GM21390 (cell line): Measurements from ENCODE around the gene CDC25A.

Experiments used
- ATAC-seq: cut with Tn5 transposase; IDR thresholded peaks from one replicate; pipeline ENCODE4 v1.9.1; 2021; ENCODE audit not compliant: unreplicated experiment

CDC25A gene

DNA sequence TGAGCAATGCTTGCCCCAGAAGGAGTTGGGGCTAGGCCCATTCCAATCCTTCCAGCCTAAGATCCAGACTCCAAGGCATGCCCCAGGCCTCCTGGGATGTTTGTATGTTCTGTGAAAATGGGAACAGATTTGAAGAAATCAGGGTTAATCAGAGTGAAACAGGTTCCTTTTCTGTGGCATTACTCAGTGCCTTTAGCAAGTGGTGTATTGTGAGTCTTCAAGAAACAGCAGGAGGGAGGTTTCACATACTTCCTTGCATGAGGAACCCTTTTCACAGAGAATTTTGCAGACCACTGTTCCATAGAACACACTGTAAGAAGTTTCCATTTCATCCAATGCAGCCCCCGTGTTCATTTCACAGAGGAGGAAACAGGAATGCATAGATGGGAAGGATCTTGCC is 8.4 kb upstream of the CDC25A start:
- ATAC-seq: no peak

DNA sequence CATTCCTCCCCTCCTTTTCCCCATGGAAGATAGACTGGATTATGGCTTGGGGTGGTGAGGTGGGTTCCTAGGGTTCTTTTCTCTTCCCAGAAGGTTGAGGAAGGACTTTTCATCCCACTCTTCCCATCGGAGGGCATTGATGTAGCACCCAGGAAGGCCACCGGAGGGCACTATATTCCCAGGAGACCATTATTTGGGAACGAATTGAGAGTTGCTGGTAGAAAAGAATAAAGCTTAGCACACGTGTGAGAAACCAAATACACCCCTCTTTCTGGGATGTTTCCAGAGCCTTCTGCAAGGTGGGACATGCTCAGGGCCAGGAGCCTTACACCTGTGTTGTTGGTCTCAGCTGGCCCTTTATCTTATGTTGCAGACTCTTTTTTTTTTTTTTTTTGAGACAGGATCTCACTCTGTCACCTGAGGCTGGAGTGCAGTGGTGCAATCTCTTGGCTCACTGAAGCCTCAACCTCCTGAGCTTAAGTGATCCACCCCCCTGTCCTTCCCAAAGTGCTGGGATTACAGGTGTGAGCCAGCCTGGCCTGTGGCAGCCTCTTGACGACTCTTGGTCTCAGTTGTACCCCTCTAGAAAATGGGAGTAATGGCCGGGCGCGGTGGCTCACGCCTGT is 6.3 kb upstream of the CDC25A start:
- no peak for ATAC-seq

DNA sequence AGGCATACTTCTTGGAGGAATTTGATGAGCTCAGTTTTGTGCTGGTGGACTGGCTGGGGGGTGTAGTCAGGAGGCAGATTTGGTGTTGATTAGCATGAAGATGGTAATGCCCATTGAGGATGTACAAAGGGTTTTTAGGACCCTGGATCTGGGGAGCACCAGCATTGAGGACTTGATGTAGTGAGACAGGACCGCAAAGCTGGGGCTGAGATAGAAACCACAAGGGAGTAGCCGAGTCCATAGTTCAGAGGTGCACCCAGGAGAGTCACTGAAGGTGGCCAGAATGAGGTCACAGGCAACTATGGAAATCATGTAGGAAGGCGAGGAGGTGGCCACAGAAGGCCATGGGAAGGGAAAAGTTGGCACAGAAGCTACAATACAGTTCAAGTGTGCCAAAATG is 2.7 kb upstream of the CDC25A start:
- no peak for ATAC-seq

DNA sequence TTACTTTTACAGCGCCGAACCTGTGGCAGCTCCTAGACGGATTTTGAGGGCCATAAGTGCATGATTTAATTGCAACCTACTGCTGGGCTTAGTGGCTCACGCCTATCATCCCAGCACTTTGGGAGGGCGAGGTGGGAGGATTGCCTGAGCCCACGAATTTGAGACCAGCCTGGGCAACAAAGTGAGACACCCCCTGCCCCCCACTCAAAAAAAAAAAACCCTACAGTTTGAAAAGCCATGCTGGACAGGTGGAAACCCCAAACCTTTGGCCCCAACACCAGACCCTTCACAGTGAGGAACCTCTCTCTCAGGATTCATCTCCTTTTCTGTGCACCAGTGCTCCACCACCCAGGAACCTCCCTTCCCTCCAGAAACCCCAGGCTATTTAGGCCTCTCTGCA is 1.1 kb upstream of the CDC25A start:
- ATAC-seq: no peak

DNA sequence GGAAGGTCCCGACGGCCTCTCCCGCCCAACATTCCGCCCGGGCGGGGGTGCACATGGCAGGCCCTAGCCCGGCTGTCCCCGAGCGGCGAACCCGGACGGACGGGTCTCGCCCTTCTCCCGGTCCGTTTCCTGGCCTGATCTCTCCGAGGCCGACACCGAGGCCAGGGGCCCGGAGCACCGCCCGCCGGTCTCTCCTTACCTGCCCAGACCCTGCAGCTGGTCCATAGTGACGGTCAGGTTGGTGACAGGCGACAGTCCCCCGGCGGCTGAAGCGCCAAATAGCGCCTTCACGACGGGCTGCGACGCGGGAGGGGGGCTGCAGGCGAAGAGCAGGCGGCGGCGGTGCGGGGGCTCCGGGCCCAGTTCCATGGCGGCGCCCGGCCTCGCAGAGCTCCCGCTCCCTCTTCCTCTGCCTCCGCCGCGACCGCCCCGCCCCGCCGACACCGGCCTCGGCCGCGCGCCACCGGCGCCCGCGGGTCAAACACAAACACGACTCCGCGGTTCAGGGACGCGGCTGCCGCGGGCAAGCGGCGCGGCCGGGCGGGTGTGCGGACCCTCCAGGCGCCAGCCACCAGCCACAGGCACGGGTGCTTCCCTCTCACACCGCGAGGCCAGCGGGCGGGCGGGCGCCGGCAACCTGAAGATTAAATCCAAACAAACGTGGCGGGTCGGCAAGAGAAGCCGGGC is 495 bp downstream of the CDC25A start:
- ATAC-seq: peak; percentile 23

DNA sequence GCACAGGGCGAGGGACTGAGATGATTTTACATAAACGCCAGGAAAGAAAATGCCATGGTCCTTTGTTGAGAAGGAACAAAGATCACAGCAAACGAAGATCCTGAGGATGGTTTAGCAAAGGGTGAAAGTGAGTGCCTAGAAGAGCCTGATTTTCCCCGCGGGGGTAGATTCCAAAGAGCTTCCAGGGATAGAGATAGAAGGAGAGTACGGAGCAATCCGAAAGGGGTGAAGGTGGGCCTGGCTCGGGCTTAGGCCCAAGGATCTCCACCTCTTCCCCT is 977 bp downstream of the CDC25A start:
- ATAC-seq: no peak

DNA sequence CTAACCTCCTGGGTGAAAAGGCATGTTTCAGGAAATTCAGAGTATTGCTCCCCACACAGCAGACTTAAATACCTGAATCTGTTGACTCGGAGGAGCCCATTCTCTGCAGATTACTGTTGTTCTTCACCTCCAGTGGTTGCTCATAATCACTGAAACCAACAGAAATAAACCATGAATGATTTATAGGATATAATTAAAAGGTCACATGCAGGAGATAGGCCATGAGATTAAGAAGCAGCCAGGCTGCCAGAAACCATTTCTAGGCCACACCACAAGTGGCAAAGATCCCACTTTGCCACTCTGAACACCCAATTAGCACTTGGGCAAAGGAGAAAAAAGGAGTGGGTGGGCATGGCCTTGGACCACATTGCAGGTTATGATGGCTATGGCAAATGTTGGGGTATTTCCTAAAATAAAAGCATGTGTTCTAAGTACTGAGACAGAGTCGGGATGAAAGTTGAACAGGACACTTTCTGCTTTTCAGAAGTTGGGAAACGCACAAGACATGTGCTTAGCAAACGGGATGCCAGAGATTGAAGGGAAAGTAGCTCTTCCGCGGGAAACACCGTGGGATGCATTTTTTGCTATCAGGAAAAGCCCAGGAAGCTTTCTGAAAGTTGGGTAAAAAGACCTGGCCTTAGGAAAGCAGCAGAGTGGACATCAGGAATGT is 1.5 kb downstream of the CDC25A start:
- no peak for ATAC-seq

DNA sequence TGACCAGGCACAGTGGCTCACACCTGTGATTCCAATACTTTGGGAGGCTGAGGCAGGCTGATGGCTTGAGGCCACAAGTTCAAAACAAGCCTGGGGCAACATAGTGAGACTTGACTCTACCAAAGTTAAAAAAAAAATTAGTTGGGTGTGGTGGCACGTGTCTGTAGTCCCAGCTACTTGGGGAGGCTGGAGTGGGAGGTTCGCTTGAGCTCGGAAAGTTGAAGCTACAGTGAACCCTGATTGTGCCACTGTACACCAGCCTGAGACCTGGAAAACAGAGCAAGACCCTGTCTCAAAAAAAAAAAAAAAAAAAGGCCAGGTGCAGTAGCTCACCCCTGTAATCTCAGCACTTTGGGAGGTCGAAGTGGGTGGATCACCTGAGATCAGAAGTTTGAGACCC is 3.1 kb downstream of the CDC25A start:
- ATAC-seq: no peak

DNA sequence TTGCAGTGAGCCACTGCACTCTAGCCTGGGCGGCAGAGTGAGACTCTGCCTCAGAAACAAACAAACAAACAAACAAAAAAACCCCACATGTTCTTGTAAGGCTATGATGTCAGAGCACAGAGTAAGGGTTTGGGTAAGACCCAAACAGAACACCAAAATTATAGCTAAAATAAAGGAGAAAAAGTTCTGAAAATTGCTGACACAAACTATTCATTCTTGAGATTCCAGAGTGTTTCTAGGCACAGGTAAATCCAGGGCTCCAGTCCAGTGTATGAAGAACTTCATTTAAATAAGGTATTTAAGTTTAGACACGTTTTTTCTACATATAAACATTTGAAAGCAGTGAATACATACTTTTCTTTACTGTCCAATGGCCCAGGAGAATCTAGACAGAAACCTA is 3.9 kb downstream of the CDC25A start:
- ATAC-seq: no peak

DNA sequence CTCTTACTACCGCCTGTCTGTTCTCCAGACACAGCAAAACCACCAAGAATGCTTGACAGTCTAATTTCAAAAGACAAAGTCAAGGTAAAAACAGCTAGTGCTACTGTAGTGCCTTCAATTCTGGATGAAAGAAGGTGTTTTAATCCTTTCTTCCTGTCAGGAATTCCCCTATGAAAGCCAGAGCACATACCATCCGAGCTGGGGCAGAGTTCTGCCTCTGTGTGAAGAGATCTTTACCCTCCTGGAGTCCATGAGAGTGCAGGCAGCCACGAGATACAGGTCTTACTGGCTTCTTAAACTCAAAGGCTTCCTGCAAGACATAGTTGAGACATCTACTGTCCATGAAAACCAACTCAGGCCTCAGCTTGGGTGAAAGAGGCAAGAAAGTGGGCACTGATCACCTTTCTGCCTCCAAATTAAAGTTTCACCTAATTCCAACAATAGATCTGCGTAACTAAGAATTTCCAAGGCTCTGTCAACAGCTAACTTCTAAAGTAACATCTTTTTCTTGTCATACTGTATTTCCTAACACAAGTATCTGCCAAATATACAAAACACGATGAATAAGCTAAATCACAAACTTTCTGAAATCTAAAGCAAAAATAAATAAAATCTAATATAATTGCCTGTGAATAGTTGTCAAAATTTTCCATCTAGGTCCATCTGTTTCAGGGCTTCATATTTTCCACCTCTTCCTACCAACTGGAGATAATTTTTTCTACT is 7.5 kb downstream of the CDC25A start:
- ATAC-seq: no peak

DNA sequence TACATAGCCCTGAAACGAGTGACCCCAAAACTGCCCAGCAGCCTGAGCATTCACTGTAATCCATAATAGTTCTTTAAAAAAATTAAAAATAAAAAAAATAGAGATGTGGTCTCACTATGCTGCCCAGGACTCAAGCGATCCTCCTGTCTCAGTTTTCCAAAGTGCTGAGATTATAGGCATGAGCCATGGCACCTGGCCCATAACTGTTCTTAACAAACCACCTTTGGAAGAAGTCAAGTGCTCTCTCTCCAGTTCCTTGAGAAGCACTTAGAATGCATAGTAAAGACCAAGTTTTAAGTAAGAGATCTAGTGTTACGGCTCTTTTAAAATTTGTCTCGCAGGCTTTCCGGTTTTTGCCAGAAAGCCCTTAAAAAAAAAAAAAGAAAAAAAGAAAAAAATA is 8.2 kb downstream of the CDC25A start:
- no peak for ATAC-seq

DNA sequence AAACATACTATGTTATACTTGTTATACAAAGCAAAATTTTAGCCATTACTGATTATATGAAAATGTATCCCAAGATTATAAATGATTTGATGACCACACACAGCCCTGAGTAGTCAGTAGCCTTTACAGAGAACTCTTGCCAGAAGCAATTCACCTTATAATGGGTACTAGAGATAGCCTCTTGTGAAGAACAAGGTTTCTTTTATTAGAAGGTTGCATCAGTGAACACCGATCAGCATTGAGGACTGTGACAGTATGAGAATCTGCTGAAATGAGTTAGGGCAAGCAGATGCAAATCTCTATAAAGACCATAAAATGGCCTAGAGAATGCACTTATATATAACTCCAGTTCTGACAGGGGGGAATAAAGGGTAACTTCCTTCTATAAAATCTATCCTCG is 10.1 kb downstream of the CDC25A start:
- no peak for ATAC-seq

DNA sequence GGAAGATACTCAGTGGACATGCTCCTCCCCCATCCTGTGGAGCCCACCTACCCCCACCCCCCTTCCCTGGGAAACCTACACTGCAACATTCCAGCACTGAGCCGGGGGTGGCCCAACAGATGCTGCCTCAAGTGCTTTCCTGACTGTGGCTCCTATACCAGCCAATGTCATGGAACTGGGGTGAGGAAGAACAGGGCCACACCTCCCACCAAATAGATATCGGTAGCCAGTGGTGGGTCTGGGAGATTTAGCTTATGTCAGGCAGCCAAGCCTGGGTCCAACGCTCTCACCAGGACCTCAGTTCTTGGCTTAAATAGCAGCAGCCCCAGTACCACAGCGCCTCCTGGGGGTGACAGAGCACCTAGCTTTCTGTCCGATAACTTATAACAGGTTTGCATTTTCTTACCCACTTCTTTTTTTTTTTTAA is 30.3 kb downstream of the CDC25A start:
- ATAC-seq: no peak

DNA sequence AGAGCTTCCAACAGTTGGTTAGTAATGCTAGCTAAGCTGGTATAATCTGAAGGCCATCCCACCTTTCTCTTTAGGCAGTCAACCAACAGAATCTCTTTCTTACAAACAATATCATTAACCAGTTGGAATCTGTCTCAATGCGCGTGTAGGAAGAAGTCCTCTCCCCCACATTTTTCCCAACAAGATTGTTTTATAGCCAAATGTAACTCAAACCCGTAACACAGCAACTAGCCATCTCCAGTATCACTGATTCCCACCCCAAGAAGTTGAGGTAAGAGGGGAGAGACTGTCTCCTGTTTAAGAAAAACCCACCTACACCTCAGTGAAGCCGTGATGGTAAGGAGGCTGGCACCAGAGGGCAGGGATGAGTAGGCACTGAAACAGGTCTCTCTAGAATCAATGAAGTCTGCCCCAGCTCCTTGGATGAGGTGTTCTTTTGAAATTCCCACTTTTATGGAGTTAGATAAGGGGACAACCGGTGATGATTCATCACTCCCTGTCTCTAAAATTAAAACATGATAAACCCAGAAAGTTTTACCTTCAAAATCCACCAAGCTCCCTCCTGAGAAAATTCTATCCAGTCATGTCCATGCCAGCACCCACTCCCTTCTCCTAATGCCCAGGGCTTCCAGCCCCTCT is 30.9 kb downstream of the CDC25A start:
- no peak for ATAC-seq

DNA sequence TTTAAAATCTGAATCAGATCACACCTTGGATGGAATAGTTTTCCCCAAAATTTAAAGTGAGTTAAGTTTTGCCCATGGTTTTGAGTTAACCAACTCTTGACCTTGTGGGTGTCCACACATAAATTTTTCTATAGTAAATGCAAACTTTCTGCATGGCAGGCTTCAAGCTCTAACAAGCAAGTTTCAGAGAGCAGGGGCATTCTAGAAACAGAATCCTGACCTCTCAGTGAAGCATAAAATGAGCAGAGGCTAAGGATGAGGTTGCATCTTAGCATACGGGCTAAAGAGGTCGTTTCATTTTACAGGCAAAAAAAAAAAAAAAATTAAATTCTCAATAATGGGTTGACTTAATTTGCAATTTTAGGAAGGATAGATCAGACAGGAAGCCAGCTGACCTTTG is 32.1 kb downstream of the CDC25A start:
- ATAC-seq: no peak

DNA sequence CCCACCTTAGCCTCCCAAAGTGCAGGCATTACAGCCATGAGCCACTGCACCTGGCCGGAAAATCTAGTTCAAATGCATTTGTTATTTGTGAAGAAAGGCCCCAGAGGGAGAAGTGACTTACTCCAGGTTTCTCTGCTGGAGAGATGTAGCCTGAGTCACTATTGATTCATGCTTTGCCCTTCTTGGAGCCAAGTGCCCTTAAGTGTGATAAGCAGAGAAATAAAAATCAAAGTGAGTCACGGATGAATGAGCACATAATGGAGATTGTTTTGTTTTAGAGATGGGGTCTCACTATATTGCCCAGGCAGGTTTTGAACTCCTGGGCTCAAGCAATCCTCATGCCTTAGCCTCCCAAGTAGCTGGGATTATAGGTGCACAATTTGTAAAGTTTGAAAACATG is 33.1 kb downstream of the CDC25A start:
- no peak for ATAC-seq

DNA sequence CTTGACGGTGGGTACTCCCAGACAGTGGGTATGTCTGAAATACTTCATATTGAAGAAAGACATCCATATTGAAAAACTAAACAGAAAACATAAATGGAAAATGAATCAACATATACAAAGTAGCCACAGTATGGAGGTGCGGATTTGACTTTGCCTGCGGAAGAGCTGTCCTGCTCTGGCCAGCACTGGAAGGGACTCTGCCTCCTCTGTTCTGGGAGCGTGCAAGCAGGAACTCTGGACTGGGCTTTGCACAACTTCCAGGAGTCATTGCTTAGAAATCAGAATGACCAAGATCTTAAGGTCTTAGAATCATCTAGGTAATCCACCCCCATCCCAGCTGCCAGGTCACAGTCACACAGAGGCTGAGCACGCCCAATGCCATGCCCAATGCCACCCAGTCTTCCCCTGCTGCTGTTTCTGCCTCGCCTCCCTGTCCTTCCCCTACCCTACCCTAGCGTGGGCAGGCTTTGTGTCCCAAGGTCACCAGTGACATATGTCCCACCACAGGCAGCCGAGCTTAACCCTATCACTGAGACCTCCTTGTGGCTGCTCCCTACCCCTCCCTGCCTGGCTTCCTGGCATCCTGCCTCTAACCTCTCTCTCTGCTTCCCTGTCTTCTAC is 36.3 kb downstream of the CDC25A start:
- no peak for ATAC-seq

DNA sequence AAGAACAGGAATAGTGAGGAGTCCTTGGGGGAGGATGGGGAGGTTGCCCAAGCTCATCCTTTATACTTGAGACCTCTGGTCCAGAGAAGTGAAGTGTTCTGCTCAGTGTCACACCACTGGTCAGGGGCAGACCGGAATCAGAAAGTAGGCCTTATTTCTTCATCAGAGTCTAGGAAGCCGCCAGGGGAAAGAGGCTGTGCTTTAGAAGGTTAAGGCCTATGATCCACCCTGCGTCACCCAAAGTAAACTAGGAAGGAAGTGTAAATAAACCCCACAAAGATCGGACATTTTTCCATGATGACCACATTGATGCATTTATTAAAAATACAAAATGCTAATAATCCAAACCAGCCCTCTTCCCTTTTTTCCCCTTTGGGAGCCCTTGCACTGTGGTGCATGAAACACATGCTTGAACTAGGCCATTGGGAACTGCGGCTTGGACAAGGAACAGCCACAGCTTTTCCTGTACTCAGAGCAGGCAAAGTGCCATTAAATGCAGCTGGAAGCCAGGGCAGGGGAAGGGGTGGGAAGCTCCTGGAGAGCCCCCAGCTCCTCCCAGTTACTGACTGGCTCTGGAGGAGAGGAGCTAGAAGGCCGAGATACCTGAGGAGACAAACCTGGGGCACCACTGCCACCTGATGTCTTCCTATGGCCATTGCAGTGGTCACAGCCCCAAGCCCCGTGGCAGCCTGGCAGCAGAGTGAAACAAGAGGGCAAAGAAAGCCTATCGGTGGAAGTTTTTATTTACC is 37.0 kb downstream of the CDC25A start:
- no peak for ATAC-seq

DNA sequence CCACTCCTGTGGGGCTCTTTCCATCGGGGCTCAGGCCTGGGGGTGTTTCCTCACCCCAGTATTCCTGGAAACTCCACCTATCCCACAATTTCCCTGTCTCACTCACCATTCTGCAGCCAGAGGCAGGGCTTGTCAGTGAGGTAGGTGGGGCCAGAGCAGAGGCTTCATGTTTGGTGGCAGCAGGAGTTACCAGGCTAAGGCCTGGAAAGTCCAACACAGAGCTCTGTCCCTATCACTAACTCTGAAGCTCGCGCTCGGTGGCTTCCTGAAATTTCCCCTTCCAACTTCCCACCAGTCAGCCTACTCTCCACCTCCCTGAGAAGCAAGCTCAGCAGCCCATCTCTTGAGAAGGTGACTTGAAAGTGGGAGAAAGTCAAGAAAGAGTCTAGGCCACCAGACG is 44.2 kb downstream of the CDC25A start:
- no peak for ATAC-seq

DNA sequence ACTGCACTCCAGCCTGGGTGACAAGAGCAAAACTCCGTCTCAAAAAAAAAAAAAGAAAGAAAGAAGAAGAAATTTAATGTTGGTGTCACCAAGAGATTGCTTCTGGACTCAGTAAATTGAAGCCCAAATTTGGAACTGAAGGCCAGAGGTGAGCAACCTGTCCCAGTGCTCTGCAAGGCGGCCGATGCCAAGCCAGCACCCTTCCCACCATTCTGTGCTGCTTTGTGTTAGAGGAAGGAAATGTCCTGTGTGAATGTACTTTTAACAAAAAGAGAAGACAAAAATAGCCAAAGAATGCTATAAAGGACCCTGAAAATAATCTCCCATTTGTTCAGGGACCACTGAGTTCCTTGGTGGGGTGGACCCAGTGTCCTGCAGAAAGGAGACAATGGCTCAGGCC is 44.6 kb downstream of the CDC25A start:
- no peak for ATAC-seq
